K562 (cell line): Measurements from ENCODE around the gene DNAJC1. TPM values are rescaled to one million over a fixed set of nuclear protein-coding genes. Genes with fewer than 3 reads are reported as not detected.
A peak's percentile ranks its signal among the peaks of the same experiment; 100 is the strongest.

Experiments used
- BHLHE40 ChIP-seq: IDR thresholded peaks from 2 replicates; pipeline ENCODE4 v1.6.1; 2011; ENCODE audit warnings: low read length, improper control_type of control experiment
- ELF4 ChIP-seq: fragments of 450-650 bp; formaldehyde crosslinking; IDR thresholded peaks from 2 replicates; pipeline ENCODE4 v1.4.0; 2022; ENCODE audit warnings: missing genetic modification characterization
- FOXJ2 ChIP-seq: fragments of 200-800 bp; sonication (Bioruptor generic); IDR thresholded peaks from 2 replicates; pipeline ENCODE4 v1.6.1; 2016; ENCODE audit warnings: missing genetic modification characterization, missing compliant biosample characterization
- HMG20B ChIP-seq: fragments of 250-450 bp; sonication (Bioruptor Pico); IDR thresholded peaks from 2 replicates; pipeline ENCODE4 v1.5.0; 2021; ENCODE audit warnings: mild to moderate bottlenecking
- JUNB ChIP-seq: fragments of 450-650 bp; formaldehyde crosslinking; conservative IDR thresholded peaks from 2 replicates; pipeline ENCODE4 v1.4.0; 2020; ENCODE audit warnings: mild to moderate bottlenecking
- JUND ChIP-seq, 2 experiments: IDR thresholded peaks; 2 replicates in 1 of 2; 3 replicates in 1 of 2; pipeline ENCODE4 v1.6.1; 2011; ENCODE audit warnings: borderline replicate concordance in 2 of 2, low read depth in 2 of 2, low read length in 2 of 2, improper control_type of control experiment in 1 of 2, missing biosample characterization in 1 of 2, missing genetic modification characterization in 1 of 2, missing genetic modification reagents in 1 of 2
- MAFF ChIP-seq: IDR thresholded peaks from 2 replicates; pipeline ENCODE4 v1.6.1; 2012; ENCODE audit warnings: low read length, improper control_type of control experiment
- MTA3 ChIP-seq: fragments of 450-650 bp; formaldehyde crosslinking; IDR thresholded peaks from 2 replicates; pipeline ENCODE4 v1.6.1; 2017; ENCODE audit warnings: mild to moderate bottlenecking, borderline replicate concordance
- NONO ChIP-seq, 2 experiments: fragments of 200-400 bp in 1 of 2; fragments of 450-650 bp in 1 of 2; formaldehyde crosslinking in 1 of 2; IDR thresholded peaks; 2 replicates each; pipeline ENCODE4 v1.6.1; 2017; ENCODE audit warnings: low read depth in 2 of 2, mild to moderate bottlenecking in 2 of 2, moderate library complexity in 2 of 2, low read length in 1 of 2
- SNIP1 ChIP-seq: fragments of 450-650 bp; IDR thresholded peaks from 2 replicates; pipeline ENCODE4 v1.7.1; 2017; ENCODE audit warnings: low read depth, mild to moderate bottlenecking
- SRF ChIP-seq, 2 experiments: fragments of 250-450, 450-650 bp in 1 of 2; sonication (Bioruptor Pico) in 1 of 2; sonication (generic) in 1 of 2; formaldehyde crosslinking; IDR thresholded peaks; 2 replicates each; pipeline versions ENCODE4 v1.5.0 to v1.5.1; 2020 to 2022; ENCODE audit warnings: mild to moderate bottlenecking in 1 of 2, missing genetic modification reagents in 1 of 2
- TAL1 ChIP-seq: fragments of 450-650 bp; IDR thresholded peaks from 2 replicates; pipeline ENCODE4 v1.6.1; 2016; ENCODE audit warnings: mild to moderate bottlenecking
- TARDBP ChIP-seq: fragments of 450-650 bp; IDR thresholded peaks from 2 replicates; pipeline ENCODE4 v1.6.1; 2016
- TBL1XR1 ChIP-seq, 2 experiments: IDR thresholded peaks; 2 replicates each; pipeline ENCODE4 v1.6.1; 2012; ENCODE audit warnings: improper control_type of control experiment in 2 of 2, low read length in 2 of 2, mild to moderate bottlenecking in 1 of 2
- ZNF124 ChIP-seq: sonication (generic); formaldehyde crosslinking; IDR thresholded peaks from 2 replicates; pipeline ENCODE4 v1.8.1; 2022; ENCODE audit warnings: missing genetic modification reagents
- ZNF140 ChIP-seq: fragments of 250-450 bp; sonication (Bioruptor Pico); IDR thresholded peaks from 2 replicates; pipeline ENCODE4 v1.8.0; 2021; ENCODE audit warnings: moderate library complexity, mild to moderate bottlenecking, inconsistent platforms
- ZNF395 ChIP-seq: fragments of 200-800 bp; sonication (Bioruptor generic); IDR thresholded peaks from 2 replicates; pipeline ENCODE4 v1.6.1; 2017; ENCODE audit warnings: missing genetic modification characterization, missing compliant biosample characterization
- ZNF408 ChIP-seq: fragments of 250-450 bp; sonication (Bioruptor Pico); IDR thresholded peaks from 2 replicates; pipeline ENCODE4 v1.4.0; 2020; ENCODE audit warnings: low read depth, mild to moderate bottlenecking, moderate library complexity
- ZNF561 ChIP-seq: fragments of 450-650 bp; formaldehyde crosslinking; conservative IDR thresholded peaks from 2 replicates; pipeline ENCODE4 v1.4.0; 2020; ENCODE audit warnings: mild to moderate bottlenecking, moderate library complexity
- ZNF75A ChIP-seq: fragments of 450-650 bp; formaldehyde crosslinking; IDR thresholded peaks from 2 replicates; pipeline ENCODE4 v1.4.0; 2020; ENCODE audit warnings: mild to moderate bottlenecking
- polyA plus RNA-seq, 8 experiments: library from polyadenylated mRNA; depleted of rRNA in 4 of 8; stranded (reverse) in 5 of 8; unstranded in 3 of 8; fragments of >200 nt; fragmentation: Nextera tagmentation in 2 of 8; fragmentation: Illumina TruSeq in 1 of 8; extraction: Ambion mirVana in 2 of 8; extraction: Trizol in 1 of 8; gene quantifications; 2 replicates each; pipeline versions ENCODE4 v1.2.1 to v1.2.3, GENCODE V29; 2011 to 2014; ENCODE audit warnings: inconsistent platforms in 1 of 8, missing spikeins in 1 of 8
- total RNA-seq, 7 experiments: library from RNA; depleted of rRNA in 6 of 7; stranded (reverse); fragments of >200 nt in 6 of 7; fragmentation: Illumina TruSeq in 2 of 7; extraction: Trizol in 2 of 7; gene quantifications; 2 replicates each; pipeline versions ENCODE4 v1.2.1 to v1.2.3, GENCODE V29; 2011 to 2021; ENCODE audit warnings: low replicate concordance in 1 of 7
- TF ChIP-seq, protein P1 (sequence below): fragments of 450-650 bp; formaldehyde crosslinking; IDR thresholded peaks from 2 replicates; pipeline ENCODE4 v1.4.0; 2022; ENCODE audit warnings: mild to moderate bottlenecking, moderate library complexity
- TF ChIP-seq, protein P2 (sequence below): IDR thresholded peaks from 2 replicates; pipeline ENCODE4 v1.6.1; 2011; ENCODE audit not compliant: insufficient read length; ENCODE audit errors: extremely low read depth
- TF ChIP-seq, protein P3 (sequence below): IDR thresholded peaks from 2 replicates; pipeline ENCODE4 v1.6.1; 2012; ENCODE audit warnings: low read depth, low read length, improper control_type of control experiment, borderline replicate concordance
- TF ChIP-seq, protein P4 (sequence below), 3 experiments: fragments of 200-800 bp in 1 of 3; sonication (Bioruptor generic) in 1 of 3; sonication (generic) in 1 of 3; formaldehyde crosslinking in 1 of 3; IDR thresholded peaks; 2 replicates each; pipeline versions ENCODE4 v1.6.1 to v1.8.0; 2016 to 2022; ENCODE audit warnings: mild to moderate bottlenecking in 2 of 3, missing compliant biosample characterization in 2 of 3, missing genetic modification characterization in 2 of 3, missing genetic modification reagents in 1 of 3

DNAJC1 gene
- total and polyA plus RNA-seq, 9 of the 15 experiments (the other 6 are each of a cell fraction or from before 2014, with no cell fraction given) = 5.4 to 77.6 (median 40.3) TPM

GRCh38 chr10:21807180-21807579, 196.3 kb downstream of the DNAJC1 start (continued):
- TF ChIP-seq, protein P1, sequence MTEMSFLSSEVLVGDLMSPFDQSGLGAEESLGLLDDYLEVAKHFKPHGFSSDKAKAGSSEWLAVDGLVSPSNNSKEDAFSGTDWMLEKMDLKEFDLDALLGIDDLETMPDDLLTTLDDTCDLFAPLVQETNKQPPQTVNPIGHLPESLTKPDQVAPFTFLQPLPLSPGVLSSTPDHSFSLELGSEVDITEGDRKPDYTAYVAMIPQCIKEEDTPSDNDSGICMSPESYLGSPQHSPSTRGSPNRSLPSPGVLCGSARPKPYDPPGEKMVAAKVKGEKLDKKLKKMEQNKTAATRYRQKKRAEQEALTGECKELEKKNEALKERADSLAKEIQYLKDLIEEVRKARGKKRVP = no peak
- TF ChIP-seq SRF (CRISPR knock-in tag; IDR thresholded peaks at IDR 0.05) (no peak; a peak in 1 of 4 replicates), ZNF561 (CRISPR knock-in tag) (no peak), SNIP1 (no peak), ZNF395 (peak; percentile 69; the same call in 1 of the 2 replicates), MAFF (no peak), JUNB (CRISPR knock-in tag) (no peak), FOXJ2 (tag) (no peak), NONO (IDR thresholded peaks at IDR 0.05; ENCODE audit: low read depth in 2 of 2, low read length in 1 of 2) (no peak), ZNF140 (CRISPR knock-in tag) (no peak), TARDBP (no peak), HMG20B (CRISPR knock-in tag) (no peak), ELF4 (CRISPR knock-in tag) (peak; percentile 80; the same call in 1 of the 2 replicates), TBL1XR1 (IDR thresholded peaks at IDR 0.05; ENCODE audit: low read length in 2 of 2) (no peak; a peak in 1 of 4 replicates), TAL1 (peak; percentile 85), ZNF124 (no peak), JUND (IDR thresholded peaks at IDR 0.05; ENCODE audit: borderline replicate concordance, low read depth, low read length) (peak; percentile 48; the same call in 1 of the 2 replicates), JUND (tag; IDR thresholded peaks at IDR 0.05; ENCODE audit: borderline replicate concordance, low read depth, low read length) (peak; percentile 57; the same call in 1 of the 3 replicates), BHLHE40 (peak; percentile 48; the same call in 1 of the 2 replicates), ZNF408 (CRISPR knock-in tag) (no peak), ZNF75A (CRISPR knock-in tag) (no peak), MTA3 (0 out of 2 replicates have a peak, but pooled peaks have one; percentile 56)
- TF ChIP-seq, protein P2, sequence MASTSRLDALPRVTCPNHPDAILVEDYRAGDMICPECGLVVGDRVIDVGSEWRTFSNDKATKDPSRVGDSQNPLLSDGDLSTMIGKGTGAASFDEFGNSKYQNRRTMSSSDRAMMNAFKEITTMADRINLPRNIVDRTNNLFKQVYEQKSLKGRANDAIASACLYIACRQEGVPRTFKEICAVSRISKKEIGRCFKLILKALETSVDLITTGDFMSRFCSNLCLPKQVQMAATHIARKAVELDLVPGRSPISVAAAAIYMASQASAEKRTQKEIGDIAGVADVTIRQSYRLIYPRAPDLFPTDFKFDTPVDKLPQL = peak; percentile 52
- TF ChIP-seq, protein P3, sequence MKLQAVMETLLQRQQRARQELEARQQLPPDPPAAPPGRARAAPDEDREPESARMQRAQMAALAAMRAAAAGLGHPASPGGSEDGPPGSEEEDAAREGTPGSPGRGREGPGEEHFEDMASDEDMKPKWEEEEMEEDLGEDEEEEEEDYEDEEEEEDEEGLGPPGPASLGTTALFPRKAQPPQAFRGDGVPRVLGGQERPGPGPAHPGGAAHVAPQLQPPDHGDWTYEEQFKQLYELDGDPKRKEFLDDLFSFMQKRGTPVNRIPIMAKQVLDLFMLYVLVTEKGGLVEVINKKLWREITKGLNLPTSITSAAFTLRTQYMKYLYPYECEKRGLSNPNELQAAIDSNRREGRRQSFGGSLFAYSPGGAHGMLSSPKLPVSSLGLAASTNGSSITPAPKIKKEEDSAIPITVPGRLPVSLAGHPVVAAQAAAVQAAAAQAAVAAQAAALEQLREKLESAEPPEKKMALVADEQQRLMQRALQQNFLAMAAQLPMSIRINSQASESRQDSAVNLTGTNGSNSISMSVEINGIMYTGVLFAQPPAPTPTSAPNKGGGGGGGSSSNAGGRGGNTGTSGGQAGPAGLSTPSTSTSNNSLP = peak; percentile 87
- TF ChIP-seq, protein P4, sequence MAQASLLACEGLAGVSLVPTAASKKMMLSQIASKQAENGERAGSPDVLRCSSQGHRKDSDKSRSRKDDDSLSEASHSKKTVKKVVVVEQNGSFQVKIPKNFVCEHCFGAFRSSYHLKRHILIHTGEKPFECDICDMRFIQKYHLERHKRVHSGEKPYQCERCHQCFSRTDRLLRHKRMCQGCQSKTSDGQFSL (CRISPR knock-in tag; IDR thresholded peaks at IDR 0.05) = no peak
- TF ChIP-seq, protein P4 (tag; IDR thresholded peaks at IDR 0.05) = no peak
